Left lung (tissue), 10 donors: ENCODE measurements around the gene MTX1. TPM values are rescaled to one million over a fixed set of nuclear protein-coding genes. Genes with fewer than 3 reads are reported as not detected.

Experiments used
- ATAC-seq: fragments of 200-7000 bp; cut with Tn5 transposase; one replicate; pipeline ENCODE4 v1.9.1; 2020; ENCODE audit warnings: moderate library complexity
- DNase-seq, 4 donors: peaks; one replicate each; pipeline ENCODE4 v3.0.0-alpha.2; 2013 to 2020
- H3K27ac ChIP-seq, 2 donors: fragments of 200-600 bp; sonication (generic) in 1 of 2; one replicate each; pipeline versions ENCODE4 v1.5.0 to v1.8.0; 2020 to 2021
- H3K27me3 ChIP-seq, 2 donors: fragments of 200-600 bp; sonication (generic) in 1 of 2; one replicate each; pipeline versions ENCODE4 v1.5.0 to v1.8.0; 2020 to 2021
- H3K36me3 ChIP-seq, 2 donors: fragments of 200-600 bp; sonication (generic) in 1 of 2; one replicate each; pipeline versions ENCODE4 v1.5.0 to v1.8.0; 2020 to 2021
- H3K4me1 ChIP-seq, 2 donors: fragments of 200-600 bp; one replicate each; pipeline ENCODE4 v1.8.0; 2021
- H3K4me3 ChIP-seq, 2 donors: fragments of 200-600 bp; sonication (generic) in 1 of 2; one replicate each; pipeline versions ENCODE4 v1.5.0 to v1.8.0; 2020 to 2021; ENCODE audit warnings: mild to moderate bottlenecking in 1 of 2
- H3K9me3 ChIP-seq, 2 donors: fragments of 200-600 bp; sonication (generic) in 1 of 2; one replicate each; pipeline versions ENCODE4 v1.5.0 to v1.8.0; 2020 to 2021
- intact Hi-C, 2 donors: fragments of 100-400 bp; cut with DNase I; formaldehyde crosslinking; loops; one replicate each; pipeline versions ENCODE4 v1.11.2 to v1.14.2; 2022
- polyA plus RNA-seq, 6 donors: library from polyadenylated mRNA; unstranded; fragments of 120-200 nt; gene quantifications; one replicate each; pipeline ENCODE4 v1.2.1, GENCODE V29; 2013; ENCODE audit not compliant: insufficient read length in 6 of 6
- total RNA-seq, 2 donors: library from RNA; stranded (reverse); fragmentation: NEBNext Ultra II Directional; extraction: Animal tissue kit (Norgen Biotek cat#: 25700); gene quantifications; one replicate each; pipeline ENCODE4 v1.2.1, GENCODE V29; 2021
- TF ChIP-seq, protein P1 (sequence below), 2 donors: fragments of 200-600 bp; sonication (generic) in 1 of 2; IDR thresholded peaks; one replicate each; pipeline versions ENCODE4 v1.5.0 to v1.8.0; 2021; ENCODE audit warnings: antibody characterized with exemption in 2 of 2
- donor health status: DM: no; HTN: yes; CAD: no.
- donor health status: DM: no; HTN: no; CAD: no.

Gene MTX1
- total and polyA plus RNA-seq, 8 donors: 28.6 to 45.5 (median 31.1) TPM

DNA sequence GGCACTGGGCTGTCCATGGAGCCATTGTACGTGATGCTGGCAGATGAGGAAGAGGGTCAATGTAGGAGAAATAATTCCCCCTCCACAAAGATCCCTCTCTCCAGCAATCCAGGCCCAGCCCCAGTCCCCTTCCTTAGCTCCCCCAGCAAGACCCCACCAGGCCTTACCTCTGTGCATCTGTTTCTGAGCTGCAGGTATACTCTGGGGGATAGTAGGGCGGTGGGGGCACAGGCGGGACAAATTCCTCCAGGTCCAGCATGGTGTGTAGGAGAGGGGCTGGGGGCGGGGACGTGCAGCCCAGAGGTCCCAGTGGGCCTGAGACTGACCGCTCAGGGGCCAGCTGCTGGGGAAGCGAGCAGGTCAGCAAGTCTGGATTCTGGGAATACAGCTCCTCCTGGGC, 43.1 kb downstream of the MTX1 start:
- Histone ChIP-seq H3K27me3 (no peaks in the 10 kb centered on the region), H3K9me3 (no peaks in the 10 kb centered on the region), H3K36me3 (peaks cover 0 to 19% of the 10 kb centered on the region in 2 donors), H3K4me3 (no peak overlapping the region), H3K4me1 (peaks cover 21 to 44% of the 10 kb centered on the region in 2 donors), H3K27ac (no peak overlapping the region)
- DNase-seq (no peak), ATAC-seq (no peak)
- intact Hi-C loops: no loop called here
- TF ChIP-seq, protein P1, sequence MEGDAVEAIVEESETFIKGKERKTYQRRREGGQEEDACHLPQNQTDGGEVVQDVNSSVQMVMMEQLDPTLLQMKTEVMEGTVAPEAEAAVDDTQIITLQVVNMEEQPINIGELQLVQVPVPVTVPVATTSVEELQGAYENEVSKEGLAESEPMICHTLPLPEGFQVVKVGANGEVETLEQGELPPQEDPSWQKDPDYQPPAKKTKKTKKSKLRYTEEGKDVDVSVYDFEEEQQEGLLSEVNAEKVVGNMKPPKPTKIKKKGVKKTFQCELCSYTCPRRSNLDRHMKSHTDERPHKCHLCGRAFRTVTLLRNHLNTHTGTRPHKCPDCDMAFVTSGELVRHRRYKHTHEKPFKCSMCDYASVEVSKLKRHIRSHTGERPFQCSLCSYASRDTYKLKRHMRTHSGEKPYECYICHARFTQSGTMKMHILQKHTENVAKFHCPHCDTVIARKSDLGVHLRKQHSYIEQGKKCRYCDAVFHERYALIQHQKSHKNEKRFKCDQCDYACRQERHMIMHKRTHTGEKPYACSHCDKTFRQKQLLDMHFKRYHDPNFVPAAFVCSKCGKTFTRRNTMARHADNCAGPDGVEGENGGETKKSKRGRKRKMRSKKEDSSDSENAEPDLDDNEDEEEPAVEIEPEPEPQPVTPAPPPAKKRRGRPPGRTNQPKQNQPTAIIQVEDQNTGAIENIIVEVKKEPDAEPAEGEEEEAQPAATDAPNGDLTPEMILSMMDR (IDR thresholded peaks at IDR 0.05): no peak

DNA sequence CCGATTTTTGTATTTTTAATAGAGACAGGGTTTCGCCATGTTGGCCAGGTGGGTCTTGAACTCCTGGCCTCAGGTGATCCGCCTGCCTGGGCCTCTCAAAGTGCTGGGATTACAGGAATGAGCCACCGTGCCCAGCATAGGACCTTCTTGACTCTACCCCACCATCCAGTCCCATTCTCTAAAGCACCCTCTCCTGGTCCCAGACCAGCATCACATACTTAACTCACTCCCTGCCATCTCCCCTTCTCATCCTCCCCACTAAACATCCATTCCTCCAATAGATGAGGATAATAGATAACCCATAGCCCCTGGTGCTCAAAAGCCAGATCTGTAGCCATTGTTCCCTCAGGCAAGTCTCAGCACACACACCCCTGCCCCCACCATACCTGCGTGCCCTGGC, 44.7 kb downstream of the MTX1 start:
- ATAC-seq: no peak
- TF ChIP-seq, protein P1 (IDR thresholded peaks at IDR 0.05): no peak
- intact Hi-C loops: no loop called here
- no peak for DNase-seq
- Histone ChIP-seq H3K9me3 (no peaks in the 10 kb centered on the region), H3K4me3 (no peak overlapping the region), H3K27me3 (no peaks in the 10 kb centered on the region), H3K4me1 (peaks cover 21 to 44% of the 10 kb centered on the region in 2 donors), H3K36me3 (peaks cover 0 to 21% of the 10 kb centered on the region in 2 donors), H3K27ac (no peak overlapping the region)

DNA sequence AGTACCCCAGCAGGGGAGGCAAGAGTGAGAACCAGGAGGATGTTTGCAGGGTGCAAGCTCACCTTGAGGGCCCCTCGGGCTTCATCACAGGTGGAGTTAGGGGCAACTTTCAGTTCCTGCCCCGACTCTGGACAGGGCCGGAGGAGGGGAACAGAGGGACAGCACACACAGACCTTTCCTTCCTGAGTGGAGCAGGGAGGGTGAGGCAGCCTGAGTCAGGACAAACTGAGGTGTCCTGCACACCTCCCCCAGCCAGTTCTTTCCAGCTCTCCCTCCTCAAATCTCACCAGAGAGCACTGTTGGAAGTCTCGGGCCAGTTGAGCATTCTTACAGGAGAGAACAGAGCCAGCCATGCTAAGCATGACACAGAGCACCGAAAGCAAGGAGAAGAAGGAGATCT, 45.3 kb downstream of the MTX1 start:
- ATAC-seq: no peak
- Histone ChIP-seq H3K27ac (no peak overlapping the region), H3K36me3 (peaks cover 0 to 23% of the 10 kb centered on the region in 2 donors), H3K4me3 (peak overlapping the region; percentile 67 to 76), H3K27me3 (no peaks in the 10 kb centered on the region), H3K4me1 (peaks cover 21 to 44% of the 10 kb centered on the region in 2 donors), H3K9me3 (no peaks in the 10 kb centered on the region)
- TF ChIP-seq, protein P1 (IDR thresholded peaks at IDR 0.05): no peak
- intact Hi-C loops: no loop called here
- no peak for DNase-seq

DNA sequence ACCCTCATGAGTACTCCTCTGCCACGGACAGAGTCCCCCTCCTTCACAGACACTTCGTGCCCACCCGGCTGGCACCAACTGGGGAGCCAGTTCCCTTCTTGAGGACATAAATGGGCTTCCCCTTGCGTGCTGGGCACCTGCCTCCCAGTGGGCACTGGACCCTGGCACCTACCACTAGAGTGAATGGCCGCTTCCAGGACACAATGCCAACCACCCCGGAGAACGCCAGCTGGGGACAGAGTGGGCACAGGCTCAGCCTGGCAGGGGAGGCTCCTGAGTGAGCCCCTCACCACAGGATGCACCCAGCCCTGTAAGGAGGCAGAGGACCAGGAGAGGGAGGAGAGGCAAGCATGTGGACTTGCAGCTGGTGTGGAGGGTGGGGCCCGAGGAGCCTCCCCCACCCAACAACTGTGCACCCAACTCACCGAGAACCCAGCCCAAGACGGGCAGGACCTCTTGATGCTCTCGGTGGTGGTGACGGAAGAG, 45.8 kb downstream of the MTX1 start:
- H3K9me3 ChIP-seq: no peaks in the 10 kb centered on the region
- TF ChIP-seq, protein P1 (IDR thresholded peaks at IDR 0.05): no peak
- ATAC-seq (no peak), DNase-seq (no peak)
- no peaks in the 10 kb centered on the region for H3K27me3 ChIP-seq
- H3K27ac ChIP-seq: peak overlapping the region in 1 of 2 donors; percentile 91
- peak overlapping the region; percentile 67 to 76 for H3K4me3 ChIP-seq
- intact Hi-C loops: no loop called here
- H3K36me3 ChIP-seq: peaks cover 0 to 28% of the 10 kb centered on the region in 2 donors
- H3K4me1 ChIP-seq: peaks cover 21 to 44% of the 10 kb centered on the region in 2 donors

DNA sequence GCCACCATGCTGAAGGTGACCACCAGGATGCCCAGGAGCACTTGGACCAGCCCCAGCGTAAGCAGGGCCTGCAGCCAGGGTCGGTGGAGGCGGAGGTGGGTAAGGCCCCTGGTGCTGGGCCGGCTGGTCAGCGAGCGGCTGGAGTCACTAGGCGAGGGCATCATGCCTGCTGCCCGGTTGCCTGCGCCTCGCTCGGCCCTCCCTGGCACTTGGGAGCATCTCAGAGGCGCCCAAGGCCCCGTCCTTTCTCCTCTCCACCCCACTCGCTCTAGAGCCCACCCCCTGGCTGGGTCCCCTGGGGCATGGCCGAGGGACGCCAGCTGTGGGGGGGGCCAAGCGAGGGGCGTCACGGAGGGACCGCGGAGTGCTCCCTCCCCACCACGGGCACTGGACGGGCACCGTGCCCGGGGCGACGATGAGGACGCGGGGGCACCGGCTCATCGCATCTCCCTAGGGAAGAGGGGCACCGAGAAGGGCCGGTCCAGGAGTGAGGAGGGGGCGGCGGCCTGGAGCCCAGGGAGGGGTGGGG, 46.3 kb downstream of the MTX1 start:
- ATAC-seq (peak; percentile 7), DNase-seq (peak in 1 of 4 donors; percentile 84)
- peaks cover 21 to 44% of the 10 kb centered on the region in 2 donors for H3K4me1 ChIP-seq
- H3K4me3 ChIP-seq: peak overlapping the region; percentile 67 to 76
- H3K27me3 ChIP-seq: no peaks in the 10 kb centered on the region
- no peaks in the 10 kb centered on the region for H3K9me3 ChIP-seq
- peaks cover 0 to 33% of the 10 kb centered on the region in 2 donors for H3K36me3 ChIP-seq
- H3K27ac ChIP-seq: peak overlapping the region; percentile 91 to 93
- TF ChIP-seq, protein P1 (IDR thresholded peaks at IDR 0.05): no peak
- intact Hi-C loops: no loop called here
